WTC11 (cell line): ENCODE data around the gene ATRIP. TPM values are rescaled to one million over a fixed set of nuclear protein-coding genes. Genes with fewer than 3 reads are reported as not detected.

Experiments
- ATAC-seq: fragments of 200-7000 bp; cut with Tn5 transposase; 2 replicates; pipeline ENCODE4 v1.10.0; 2021; ENCODE audit warnings: mild to moderate bottlenecking, moderate library complexity
- CTCF ChIA-PET: fragments of 300-600 bp; sonication (Branson Sonifier 250); formaldehyde crosslinking; loops from one replicate; lab custom pipeline; 2021; ENCODE audit warnings: antibody characterized with exemption; lab: Charles Lee
- POLR2A ChIA-PET: fragments of 350-600 bp; sonication (Branson Sonifier 250); formaldehyde crosslinking; loops from one replicate; lab custom pipeline; 2021; ENCODE audit warnings: antibody characterized with exemption; lab: Charles Lee
- DNase-seq: peaks from one replicate; pipeline ENCODE4 v3.0.0; 2021; ENCODE audit warnings: low spot score
- H3K27ac Mint-ChIP-seq: 2 replicates; pipeline ENCODE4 v1.8.0; 2021; ENCODE audit warnings: mixed read lengths
- H3K27me3 Mint-ChIP-seq: 2 replicates; pipeline ENCODE4 v1.8.0; 2021; ENCODE audit warnings: low read depth, mild to moderate bottlenecking, moderate library complexity, mixed read lengths
- H3K36me3 Mint-ChIP-seq: 2 replicates; pipeline ENCODE4 v1.8.0; 2021; ENCODE audit warnings: mixed read lengths
- H3K4me1 Mint-ChIP-seq: 2 replicates; pipeline ENCODE4 v1.8.0; 2022; ENCODE audit warnings: mixed read lengths
- H3K4me3 Mint-ChIP-seq: 2 replicates; pipeline ENCODE4 v1.8.0; 2021; ENCODE audit warnings: mild to moderate bottlenecking, moderate library complexity, mixed read lengths
- H3K9me3 Mint-ChIP-seq: 2 replicates; pipeline ENCODE4 v1.8.0; 2021; ENCODE audit warnings: mixed read lengths
- CBFB ChIP-seq: sonication (generic); formaldehyde crosslinking; IDR thresholded peaks from 2 replicates; pipeline ENCODE4 v1.8.1; 2022; ENCODE audit warnings: mild to moderate bottlenecking, low read depth, missing genetic modification reagents
- CDX4 ChIP-seq: fragments of 250-450 bp; sonication (Bioruptor Pico); IDR thresholded peaks from 2 replicates; pipeline ENCODE4 v1.9.0; 2021; ENCODE audit warnings: moderate library complexity, mild to moderate bottlenecking, inconsistent platforms, borderline replicate concordance
- CREM ChIP-seq: sonication (generic); formaldehyde crosslinking; IDR thresholded peaks from 2 replicates; pipeline ENCODE4 v1.8.1; 2022; ENCODE audit warnings: mild to moderate bottlenecking, missing genetic modification reagents, moderate library complexity
- EMX1 ChIP-seq: fragments of 250-450 bp; sonication (Bioruptor Pico); IDR thresholded peaks from 2 replicates; pipeline ENCODE4 v1.8.0; 2021; ENCODE audit warnings: mild to moderate bottlenecking
- HMGXB4 ChIP-seq: sonication (generic); formaldehyde crosslinking; IDR thresholded peaks from 2 replicates; pipeline ENCODE4 v1.8.1; 2023; ENCODE audit warnings: mild to moderate bottlenecking, moderate library complexity, missing genetic modification reagents
- MXD4 ChIP-seq: fragments of 250-450 bp; sonication (Bioruptor Pico); IDR thresholded peaks from 2 replicates; pipeline ENCODE4 v1.8.0; 2021; ENCODE audit warnings: mild to moderate bottlenecking, moderate library complexity, borderline replicate concordance
- NFATC4 ChIP-seq: fragments of 250-450 bp; sonication (Bioruptor Pico); IDR thresholded peaks from 2 replicates; pipeline ENCODE4 v1.9.0; 2021; ENCODE audit warnings: mild to moderate bottlenecking
- NR1H2 ChIP-seq: sonication (generic); formaldehyde crosslinking; IDR thresholded peaks from 2 replicates; pipeline ENCODE4 v1.9.0; 2021; ENCODE audit warnings: mild to moderate bottlenecking, moderate library complexity, missing genetic modification reagents
- NR2C2 ChIP-seq: sonication (generic); formaldehyde crosslinking; IDR thresholded peaks from 2 replicates; pipeline ENCODE4 v1.8.0; 2022; ENCODE audit warnings: mild to moderate bottlenecking, missing genetic modification reagents
- NR3C1 ChIP-seq: sonication (generic); formaldehyde crosslinking; conservative IDR thresholded peaks from 2 replicates; pipeline ENCODE4 v1.8.1; 2023; ENCODE audit warnings: low read depth, mild to moderate bottlenecking, missing genetic modification reagents
- PRRX2 ChIP-seq: fragments of 250-450 bp; sonication (Bioruptor Pico); IDR thresholded peaks from 2 replicates; pipeline ENCODE4 v1.8.0; 2021; ENCODE audit warnings: mild to moderate bottlenecking
- RELA ChIP-seq: sonication (generic); formaldehyde crosslinking; IDR thresholded peaks from 2 replicates; pipeline ENCODE4 v1.8.1; 2022; ENCODE audit warnings: missing genetic modification reagents, mild to moderate bottlenecking, borderline replicate concordance
- RORB ChIP-seq: fragments of 250-450 bp; sonication (Bioruptor Pico); IDR thresholded peaks from 2 replicates; pipeline ENCODE4 v1.9.0; 2021; ENCODE audit warnings: mild to moderate bottlenecking
- TCF7 ChIP-seq: sonication (generic); formaldehyde crosslinking; IDR thresholded peaks from 2 replicates; pipeline ENCODE4 v1.8.0; 2022; ENCODE audit warnings: mild to moderate bottlenecking, low read depth, missing genetic modification reagents, moderate library complexity
- TEAD4 ChIP-seq: sonication (generic); formaldehyde crosslinking; IDR thresholded peaks from 2 replicates; pipeline ENCODE4 v1.8.0; 2022; ENCODE audit warnings: mild to moderate bottlenecking, missing genetic modification reagents
- ZNF232 ChIP-seq: sonication (generic); formaldehyde crosslinking; IDR thresholded peaks from 2 replicates; pipeline ENCODE4 v1.8.0; 2022; ENCODE audit warnings: mild to moderate bottlenecking, missing genetic modification reagents
- ZNF263 ChIP-seq: sonication (generic); formaldehyde crosslinking; IDR thresholded peaks from 2 replicates; pipeline ENCODE4 v1.8.1; 2022; ENCODE audit warnings: low read depth, mild to moderate bottlenecking, moderate library complexity, missing genetic modification reagents
- ZNF396 ChIP-seq: fragments of 250-450 bp; sonication (Bioruptor Pico); IDR thresholded peaks from 2 replicates; pipeline ENCODE4 v1.8.0; 2021; ENCODE audit warnings: mild to moderate bottlenecking, moderate library complexity, borderline replicate concordance
- ZNF416 ChIP-seq: fragments of 250-450 bp; sonication (Bioruptor Pico); IDR thresholded peaks from 2 replicates; pipeline ENCODE4 v1.9.0; 2021; ENCODE audit warnings: mild to moderate bottlenecking, inconsistent platforms
- ZNF532 ChIP-seq: fragments of 250-450 bp; sonication (Bioruptor Pico); IDR thresholded peaks from 2 replicates; pipeline ENCODE4 v1.9.0; 2021; ENCODE audit warnings: mild to moderate bottlenecking, borderline replicate concordance
- ZNF671 ChIP-seq: fragments of 250-450 bp; sonication (Bioruptor Pico); IDR thresholded peaks from 2 replicates; pipeline ENCODE4 v1.8.0; 2021; ENCODE audit warnings: mild to moderate bottlenecking
- total RNA-seq: library from RNA; stranded (reverse); gene quantifications from 3 replicates; pipeline ENCODE4 v1.2.3, GENCODE V29; 2021
- TF ChIP-seq, protein P1 (sequence below): sonication (generic); formaldehyde crosslinking; IDR thresholded peaks from 2 replicates; pipeline ENCODE4 v1.8.0; 2023; ENCODE audit warnings: missing genetic modification reagents

Gene ATRIP
- total RNA-seq, 1 experiment from 2014 or later = 18.2 TPM

GRCh38 chr3:48411041-48411588, 35.4 kb upstream of the ATRIP start:
- DNase-seq (peak; percentile 10), ATAC-seq (no peak)
- Mint-ChIP-seq H3K4me1 (no peaks in the 10 kb centered on the region), H3K9me3 (no peaks in the 10 kb centered on the region), H3K36me3 (peaks cover 79% of the 10 kb centered on the region), H3K27me3 (no peaks in the 10 kb centered on the region), H3K4me3 (no peak overlapping the region), H3K27ac (no peak overlapping the region)
- POLR2A ChIA-PET = no interaction called here
- TF ChIP-seq, protein P1, sequence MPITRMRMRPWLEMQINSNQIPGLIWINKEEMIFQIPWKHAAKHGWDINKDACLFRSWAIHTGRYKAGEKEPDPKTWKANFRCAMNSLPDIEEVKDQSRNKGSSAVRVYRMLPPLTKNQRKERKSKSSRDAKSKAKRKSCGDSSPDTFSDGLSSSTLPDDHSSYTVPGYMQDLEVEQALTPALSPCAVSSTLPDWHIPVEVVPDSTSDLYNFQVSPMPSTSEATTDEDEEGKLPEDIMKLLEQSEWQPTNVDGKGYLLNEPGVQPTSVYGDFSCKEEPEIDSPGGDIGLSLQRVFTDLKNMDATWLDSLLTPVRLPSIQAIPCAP (CRISPR knock-in tag) = no peak
- TF ChIP-seq NR2C2 (CRISPR knock-in tag) = no peak
- no peak for TF ChIP-seq EMX1 (CRISPR knock-in tag)
- no peak for TF ChIP-seq ZNF671 (CRISPR knock-in tag)
- TF ChIP-seq CDX4 (CRISPR knock-in tag) = no peak
- no peak for TF ChIP-seq TCF7 (CRISPR knock-in tag)
- CTCF ChIA-PET = interaction anchor here (1.0 to 18.3 kb wide), 3 partner anchors 10 to 25 kb away, joined by 3 to 218 read pairs (median 15); no protein-coding TSS in a partner anchor

- ATAC-seq = no peak
- TF ChIP-seq HMGXB4 (no peak), RELA (CRISPR knock-in tag) (no peak), MXD4 (CRISPR knock-in tag) (no peak), ZNF532 (CRISPR knock-in tag) (no peak), ZNF263 (CRISPR knock-in tag) (no peak), NFATC4 (CRISPR knock-in tag) (no peak), NR1H2 (CRISPR knock-in tag) (no peak), ZNF396 (CRISPR knock-in tag) (no peak), TEAD4 (CRISPR knock-in tag) (no peak), CREM (CRISPR knock-in tag) (no peak), CBFB (CRISPR knock-in tag) (no peak), ZNF232 (CRISPR knock-in tag) (no peak), RORB (CRISPR knock-in tag) (no peak), PRRX2 (CRISPR knock-in tag) (no peak), ZNF416 (CRISPR knock-in tag) (no peak), TCF7 (CRISPR knock-in tag) (no peak), NR3C1 (CRISPR knock-in tag) (no peak)
- TF ChIP-seq, protein P1 (CRISPR knock-in tag) = no peak
- H3K4me3 Mint-ChIP-seq = no peak overlapping the region
- no peak overlapping the region; the same call in 1 of the 2 replicates for H3K27ac Mint-ChIP-seq
- no peaks in the 10 kb centered on the region for H3K9me3 Mint-ChIP-seq
- ChIA-PET CTCF (interaction anchor here (2.9 to 18.3 kb wide), 2 partner anchors 11 to 24 kb away, joined by 15 to 218 read pairs; no protein-coding TSS in a partner anchor), POLR2A (no interaction called here)
- H3K4me1 Mint-ChIP-seq = no peaks in the 10 kb centered on the region
- peak; percentile 5 for DNase-seq
- H3K36me3 Mint-ChIP-seq = peaks cover 74% of the 10 kb centered on the region
- no peaks in the 10 kb centered on the region for H3K27me3 Mint-ChIP-seq
Measured at GRCh38 chr3:48411606-48412374, 34.7 kb upstream of the ATRIP start.
